Smooth muscle cell (in vitro differentiated cells): Measurements from ENCODE around the gene MGMT. TPM values are rescaled to one million over a fixed set of nuclear protein-coding genes. Genes with fewer than 3 reads are reported as not detected.

Experiments used
- DNase-seq: peaks from one replicate; lab custom pipeline; 2025; ENCODE audit not compliant: unreplicated experiment; lab: John Stamatoyannopoulos, UW
- H2AFZ ChIP-seq: fragments of 200-600 bp; sonication (generic); 2 replicates; pipeline ENCODE4 v1.6.0; 2016; ENCODE audit warnings: antibody characterized with exemption, low read depth, mild to moderate bottlenecking
- H3F3A ChIP-seq: fragments of 200-600 bp; sonication (generic); 2 replicates; pipeline ENCODE4 v1.6.0; 2017; ENCODE audit warnings: antibody characterized with exemption, low read depth
- H3K27ac ChIP-seq: fragments of 200-600 bp; sonication (generic); 2 replicates; pipeline ENCODE4 v1.5.1; 2016; ENCODE audit warnings: low read depth, mild to moderate bottlenecking
- H3K27me3 ChIP-seq: fragments of 200-600 bp; sonication (generic); 2 replicates; pipeline ENCODE4 v1.6.1; 2016; ENCODE audit warnings: low read depth, mild to moderate bottlenecking
- H3K36me3 ChIP-seq: fragments of 200-600 bp; sonication (generic); 2 replicates; pipeline ENCODE4 v1.5.1; 2016; ENCODE audit warnings: low read depth
- H3K4me1 ChIP-seq: fragments of 200-600 bp; sonication (generic); 2 replicates; pipeline ENCODE4 v1.5.1; 2016; ENCODE audit warnings: low read depth
- H3K4me2 ChIP-seq: fragments of 200-600 bp; sonication (generic); 2 replicates; pipeline ENCODE4 v1.6.0; 2016; ENCODE audit warnings: mild to moderate bottlenecking
- H3K4me3 ChIP-seq: fragments of 200-600 bp; sonication (generic); 2 replicates; pipeline ENCODE4 v1.5.1; 2016; ENCODE audit warnings: mild to moderate bottlenecking
- H3K79me2 ChIP-seq: fragments of 200-600 bp; sonication (generic); 2 replicates; pipeline ENCODE4 v1.6.0; 2016; ENCODE audit warnings: low read depth, mild to moderate bottlenecking
- H3K9ac ChIP-seq: fragments of 200-600 bp; sonication (generic); 2 replicates; pipeline ENCODE4 v1.6.0; 2016; ENCODE audit warnings: low read depth
- H3K9me3 ChIP-seq: fragments of 200-600 bp; sonication (generic); replicated peaks from 2 replicates; pipeline ENCODE4 v1.5.1; 2016; ENCODE audit warnings: low read depth
- H4K20me1 ChIP-seq: fragments of 200-600 bp; sonication (generic); 2 replicates; pipeline ENCODE4 v1.6.0; 2016; ENCODE audit warnings: low read depth
- CTCF ChIP-seq: fragments of 200-600 bp; sonication (generic); IDR thresholded peaks from 2 replicates; pipeline ENCODE4 v1.5.1; 2017; ENCODE audit warnings: borderline replicate concordance, mild to moderate bottlenecking, antibody characterized with exemption; ENCODE audit not compliant: insufficient read depth, poor library complexity, severe bottlenecking
- WGBS: methylation state at CpG from one replicate; pipeline ENCODE4 v1.1.7; 2016; ENCODE audit warnings: low lambda C conversion rate; 5-methylcytosine and 5-hydroxymethylcytosine counted together
- polyA plus RNA-seq: library from polyadenylated mRNA; unstranded; fragments of >200 nt; fragmentation: Nextera tagmentation; extraction: Ambion mirVana; gene quantifications from 2 replicates; pipeline ENCODE4 v1.2.1, GENCODE V29; 2016
- total RNA-seq: library from RNA; depleted of rRNA; stranded (reverse); fragments of >200 nt; gene quantifications from 2 replicates; pipeline ENCODE4 v1.2.3, GENCODE V29; 2014

Gene MGMT
- total and polyA plus RNA-seq, 2 experiments from 2014 or later = 21.0 to 33.0 TPM

GRCh38 chr10:129675027-129675769 lies 208.2 kb downstream of the MGMT start:
- Histone ChIP-seq H4K20me1 (no peaks in the 10 kb centered on the region), H2AFZ (no peak overlapping the region), H3K9me3 (no peaks in the 10 kb centered on the region), H3K27me3 (no peaks in the 10 kb centered on the region), H3K79me2 (no peaks in the 10 kb centered on the region), H3K4me3 (no peak overlapping the region), H3K36me3 (no peaks in the 10 kb centered on the region), H3K9ac (no peak overlapping the region), H3K4me1 (no peaks in the 10 kb centered on the region), H3F3A (no peaks in the 10 kb centered on the region), H3K4me2 (no peak overlapping the region), H3K27ac (no peak overlapping the region)
- DNase-seq = no peak
- TF ChIP-seq CTCF = no peak
- WGBS = 96% methylated on average over 17 of the region's 17 CpGs

GRCh38 chr10:129676014-129676413 lies 209.0 kb downstream of the MGMT start:
- DNase-seq = no peak

GRCh38 chr10:129677377-129677927 lies 210.4 kb downstream of the MGMT start:
- DNase-seq = no peak
- no peak for TF ChIP-seq CTCF
- no peaks in the 10 kb centered on the region for H4K20me1 ChIP-seq

More at GRCh38 chr10:129676014-129676413, 209.0 kb downstream of the MGMT start:
- no peak for TF ChIP-seq CTCF
- no peaks in the 10 kb centered on the region for H3K79me2 ChIP-seq
- WGBS = 98% methylated on average over 12 of the region's 12 CpGs
- H3K4me2 ChIP-seq = no peak overlapping the region
- no peak overlapping the region for H2AFZ ChIP-seq
- no peaks in the 10 kb centered on the region for H4K20me1 ChIP-seq
- no peaks in the 10 kb centered on the region for H3K36me3 ChIP-seq
- no peak overlapping the region for H3K27ac ChIP-seq
- no peak overlapping the region for H3K4me3 ChIP-seq
- no peak overlapping the region for H3K9ac ChIP-seq
- no peaks in the 10 kb centered on the region for H3K9me3 ChIP-seq
- no peaks in the 10 kb centered on the region for H3K27me3 ChIP-seq
- no peaks in the 10 kb centered on the region for H3F3A ChIP-seq
- H3K4me1 ChIP-seq = no peaks in the 10 kb centered on the region

More at GRCh38 chr10:129677377-129677927, 210.4 kb downstream of the MGMT start:
- 98% methylated on average over 11 of the region's 11 CpGs for WGBS
- no peaks in the 10 kb centered on the region for H3K4me1 ChIP-seq
- no peak overlapping the region for H3K4me3 ChIP-seq
- H3F3A ChIP-seq = no peaks in the 10 kb centered on the region
- H3K79me2 ChIP-seq = no peaks in the 10 kb centered on the region
- no peak overlapping the region for H3K27ac ChIP-seq
- H3K9ac ChIP-seq = no peak overlapping the region
- no peak overlapping the region for H3K4me2 ChIP-seq
- H3K27me3 ChIP-seq = no peaks in the 10 kb centered on the region
- H2AFZ ChIP-seq = no peak overlapping the region
- no peaks in the 10 kb centered on the region for H3K36me3 ChIP-seq
- no peaks in the 10 kb centered on the region for H3K9me3 ChIP-seq
